Erythroblast (primary cell): ENCODE data around the gene GDAP2.

ENCODE experiments used
- GATA1 ChIP-seq: IDR thresholded peaks from 2 replicates; pipeline ENCODE4 v1.6.1; 2011; ENCODE audit warnings: low read depth, mild to moderate bottlenecking, control low read depth, low read length, moderate library complexity
- POLR2A ChIP-seq: IDR thresholded peaks from 2 replicates; pipeline ENCODE4 v1.6.1; 2011; ENCODE audit warnings: mild to moderate bottlenecking, low read length

- TF ChIP-seq POLR2A, result no peak
- no peak for TF ChIP-seq GATA1
Measured at GRCh38 chr1:117886101-117886795, 43.2 kb downstream of the GDAP2 start.
